Activated CD8-positive, alpha-beta memory T cell treated with anti-CD3 and anti-CD28 coated beads, Interleukin-2, amount 50 U/mL, for 48 hours (primary cell): ENCODE data around the gene CNOT1.
"Not testable (repeated sequence)": the region's sequence is repeated elsewhere in the genome, so short reads cannot be mapped to it uniquely, and the experiment has no call there.

ENCODE experiments used
- DNase-seq: peaks from one replicate; pipeline ENCODE4 v3.0.0-alpha.2; 2020

Gene CNOT1

DNA sequence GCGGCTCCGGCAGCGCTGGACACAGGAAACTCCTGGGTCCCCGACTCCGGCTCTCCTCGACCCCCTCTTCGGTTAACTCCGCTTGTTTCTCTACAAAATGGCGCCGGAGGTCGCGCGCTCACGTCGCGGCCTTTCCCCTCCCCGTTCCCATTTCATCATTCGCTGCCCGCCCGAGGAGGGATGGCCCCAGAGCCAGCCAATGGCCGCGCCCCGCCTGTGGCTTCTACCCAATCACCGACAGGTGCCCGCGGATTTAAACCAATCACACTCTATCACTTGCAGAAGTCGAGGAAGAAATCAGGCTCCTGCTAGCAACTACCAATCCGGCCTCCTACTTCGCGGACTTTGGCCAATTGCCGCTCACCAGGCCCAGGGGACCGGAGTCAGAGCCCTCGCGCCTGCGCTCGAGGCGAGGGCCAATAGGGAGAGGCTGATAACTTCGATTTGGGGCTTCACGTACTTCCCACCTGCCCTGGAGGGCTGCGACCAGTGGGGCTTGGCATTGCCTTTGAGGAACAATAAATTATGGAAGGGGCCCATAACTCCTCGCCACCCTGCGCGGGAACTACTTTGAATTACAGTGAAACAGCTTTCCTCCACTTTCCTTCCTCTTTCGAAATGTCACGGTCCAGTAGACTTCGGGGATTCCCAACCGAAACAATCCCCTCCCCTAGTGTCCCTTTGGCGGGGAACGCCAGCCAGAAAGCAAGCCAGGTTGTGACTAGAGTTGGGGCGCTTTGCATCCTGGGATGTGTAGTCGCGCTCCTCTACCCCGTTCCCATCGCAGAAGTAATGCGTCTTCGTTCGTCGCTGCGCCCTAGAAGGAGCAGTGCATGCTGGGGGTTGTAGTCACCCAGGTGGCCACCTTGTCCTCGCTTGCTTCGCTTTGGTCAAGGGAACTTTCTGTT lies at the start of gene CNOT1:
TSS of gene CNOT1 (minus strand) at position 94 of the 908 bp plus-strand sequence. CDS start 30,489 bp downstream, outside the sequence.
- DNase-seq = peak; percentile 98

DNA sequence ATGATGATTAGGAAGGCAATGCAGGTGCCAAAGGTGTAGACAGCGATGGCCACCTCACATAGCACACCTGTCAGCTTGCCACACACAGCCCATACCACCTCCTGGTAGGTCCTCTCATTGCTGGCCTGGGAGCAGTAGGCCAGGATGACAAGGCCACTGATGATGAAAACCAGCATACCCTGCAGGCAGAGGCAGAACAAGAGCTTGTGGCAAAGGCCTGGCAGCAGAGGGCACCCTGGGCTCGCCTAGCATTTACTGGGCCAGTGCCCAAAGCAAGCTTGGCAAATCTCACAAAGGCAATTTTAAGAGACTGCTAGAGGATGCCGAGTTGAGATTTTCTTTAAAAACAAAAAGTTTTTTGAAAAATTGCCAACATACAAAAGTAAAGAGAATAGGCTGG lies 49.1 kb upstream of the CNOT1 start:
- no peak for DNase-seq

DNA sequence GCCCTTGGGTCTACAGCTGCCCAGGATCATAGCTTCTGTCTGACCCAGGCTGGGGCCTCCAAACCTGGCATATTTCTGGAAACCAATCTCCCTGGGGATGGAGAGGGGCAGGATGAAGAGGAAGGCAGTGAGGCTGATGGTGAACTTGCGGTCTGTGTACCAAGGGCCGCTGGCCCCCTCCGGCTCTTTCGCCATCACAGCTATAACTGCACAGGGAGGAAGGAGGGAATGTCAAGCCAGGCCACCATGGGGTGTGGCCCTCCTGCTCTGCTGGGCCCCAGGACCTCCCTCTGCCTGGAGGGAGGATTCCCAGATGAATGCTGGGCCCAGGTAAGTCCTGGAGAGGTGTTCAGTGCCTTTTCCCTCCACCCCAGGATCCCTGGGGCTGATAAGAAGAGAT lies 48.6 kb upstream of the CNOT1 start:
- no peak for DNase-seq

DNA sequence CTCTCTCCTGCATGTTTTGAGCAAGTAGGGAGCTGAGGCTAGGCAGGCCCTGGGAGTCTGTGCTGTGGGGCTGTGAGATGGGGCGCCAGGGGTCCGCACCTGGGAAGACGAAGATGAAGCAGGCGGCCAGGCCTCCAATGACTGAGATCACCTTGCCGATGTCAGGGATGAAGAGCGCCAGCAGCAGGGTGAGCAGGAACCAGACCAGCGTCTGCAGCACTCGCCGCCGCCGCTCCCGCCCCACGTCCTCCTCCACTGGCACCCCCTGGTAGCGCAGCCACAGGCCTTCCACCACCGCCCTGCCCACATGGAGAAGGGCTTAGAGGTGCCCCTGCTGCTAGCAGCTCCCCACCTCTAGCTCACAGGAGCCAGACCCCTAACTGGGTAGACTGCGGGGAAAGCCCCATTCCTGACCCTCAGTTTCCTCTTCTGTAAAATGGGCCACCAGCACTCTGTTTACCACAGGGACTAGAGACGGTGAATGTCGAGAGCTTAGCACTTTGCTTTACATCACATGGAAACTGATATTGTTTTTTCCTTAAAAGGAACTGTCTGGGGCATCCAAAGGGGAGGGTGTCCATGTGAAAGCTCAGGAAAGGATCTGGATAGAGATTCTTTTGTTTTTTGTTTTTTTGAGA lies 41.4 kb upstream of the CNOT1 start:
- DNase-seq = no peak

DNA sequence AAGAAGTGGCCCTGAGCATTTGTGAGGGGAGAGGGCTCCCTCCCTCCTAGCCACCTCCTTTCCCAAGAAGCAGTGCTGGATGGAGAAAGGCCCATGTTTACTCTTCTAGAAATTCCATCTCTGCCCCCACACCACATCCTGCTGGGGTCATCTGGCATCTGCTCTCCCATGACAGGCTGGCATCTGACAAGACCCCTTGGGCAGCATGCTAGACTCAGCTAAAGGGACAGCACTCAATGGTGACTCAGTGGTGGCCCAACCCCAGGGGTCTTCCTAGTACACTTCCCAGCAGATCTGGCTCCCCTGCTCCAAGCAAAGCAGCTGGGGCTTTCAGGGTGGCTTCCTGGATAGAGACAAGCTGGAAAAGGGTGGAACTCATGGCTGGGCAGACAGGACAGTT lies 40.6 kb upstream of the CNOT1 start:
- no peak for DNase-seq

DNA sequence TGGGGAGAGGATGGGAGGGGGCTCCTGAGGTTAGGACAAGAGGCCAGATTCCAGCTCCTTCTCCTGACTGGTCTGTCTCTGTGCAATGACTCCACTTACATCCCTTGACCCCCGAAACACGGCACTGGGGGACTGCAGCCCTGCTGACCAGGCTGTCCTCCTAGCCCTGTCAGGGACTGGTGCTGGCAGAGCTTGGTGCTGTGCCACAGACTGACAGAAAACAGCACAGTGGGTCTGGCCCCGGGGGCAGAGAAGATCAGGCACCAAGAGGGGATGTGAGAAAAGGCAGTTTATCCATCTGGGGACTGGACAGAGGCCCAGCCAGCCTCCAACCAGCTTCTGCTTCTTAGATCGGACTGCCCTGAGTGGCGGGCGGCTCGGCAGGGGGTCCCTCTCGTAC lies 35.6 kb upstream of the CNOT1 start:
- DNase-seq = no peak

DNA sequence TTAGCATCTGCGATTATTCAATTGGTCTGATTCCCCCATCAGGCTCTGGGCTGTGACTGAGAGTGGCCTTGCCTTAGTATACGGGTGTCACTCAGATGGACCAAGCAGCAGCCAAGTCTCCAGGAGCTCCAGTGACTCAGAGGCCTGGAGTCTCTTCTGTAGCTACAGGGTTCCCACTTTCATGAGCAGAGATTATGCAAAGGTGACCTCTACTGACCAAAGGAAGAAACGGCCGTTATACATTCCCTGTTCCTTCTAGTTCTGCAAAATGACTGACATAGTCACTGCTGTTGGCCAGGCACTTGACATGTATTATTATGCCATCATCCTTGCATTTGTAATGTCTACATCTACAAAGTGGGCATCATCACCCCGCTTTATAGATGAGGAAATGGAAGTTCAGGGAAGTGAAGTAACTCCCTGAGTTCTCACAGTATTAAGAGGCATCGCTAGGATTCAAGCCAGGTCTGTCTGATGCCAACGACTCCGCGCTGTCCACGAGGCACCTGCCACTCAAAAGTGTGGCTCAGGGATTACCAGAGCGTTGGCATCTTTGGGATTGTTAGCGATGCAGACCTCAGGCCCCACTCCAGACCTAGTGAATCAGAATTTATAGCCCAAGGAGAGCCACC lies 31.7 kb upstream of the CNOT1 start:
- DNase-seq = no peak

DNA sequence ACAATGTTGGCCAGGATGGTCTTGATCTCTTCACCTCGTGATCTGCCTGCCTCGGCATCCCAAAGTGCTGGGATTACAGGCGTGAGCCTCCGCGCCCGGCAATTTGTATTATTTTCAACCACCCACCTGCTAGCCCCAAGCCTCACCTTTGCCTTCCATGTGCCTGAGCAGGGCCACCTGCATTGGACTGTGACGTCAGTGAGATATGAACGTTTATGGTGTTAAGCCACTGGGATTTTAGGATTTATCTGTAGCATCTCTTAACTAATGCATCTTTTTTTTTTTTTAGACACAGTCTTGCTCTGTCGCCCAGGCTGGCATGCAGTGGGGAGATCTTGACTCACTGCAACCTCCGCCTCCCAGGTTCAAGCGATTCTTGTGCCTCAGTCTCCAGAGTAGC lies 30.3 kb upstream of the CNOT1 start:
- not testable (repeated sequence) for DNase-seq

DNA sequence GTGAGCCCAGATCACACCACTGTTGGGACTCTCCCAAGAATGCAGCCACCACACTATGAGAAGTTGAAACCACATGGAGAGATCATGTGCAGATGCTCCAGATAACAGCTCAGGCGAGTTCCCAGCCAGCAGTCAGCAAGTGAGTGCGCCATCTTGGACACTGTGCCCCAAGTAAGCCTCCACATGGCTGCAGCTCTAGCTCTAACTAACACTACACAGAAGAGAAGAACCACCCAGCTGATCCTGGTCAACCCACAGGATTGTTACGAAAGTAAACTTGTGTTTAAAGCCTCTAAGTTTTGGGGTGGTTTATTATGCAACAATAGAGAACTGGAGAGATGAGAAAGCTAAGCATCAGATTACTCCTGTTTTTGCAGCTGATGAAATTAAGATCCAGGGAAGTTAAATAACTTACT lies 29.2 kb upstream of the CNOT1 start:
- DNase-seq = no peak

DNA sequence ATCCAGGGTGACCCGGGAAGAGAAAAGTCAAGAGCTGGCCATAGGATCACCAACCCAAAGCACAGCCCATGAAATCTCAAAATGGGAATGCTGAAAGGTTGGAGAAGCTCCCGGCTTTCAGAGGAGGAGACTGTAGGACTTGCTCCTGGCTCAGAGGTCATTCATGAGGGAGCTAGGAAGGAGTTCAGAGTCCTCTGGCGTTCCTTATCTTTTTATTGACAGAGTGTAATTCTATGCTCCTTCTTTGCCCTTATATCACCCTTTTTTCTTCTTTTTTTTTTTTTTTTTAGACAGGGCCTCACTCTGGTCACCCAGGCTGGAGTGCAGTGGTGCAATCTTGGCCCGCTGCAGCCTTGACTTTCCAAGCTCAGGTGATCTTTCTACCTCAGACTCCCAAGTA lies 27.3 kb upstream of the CNOT1 start:
- DNase-seq = no peak

DNA sequence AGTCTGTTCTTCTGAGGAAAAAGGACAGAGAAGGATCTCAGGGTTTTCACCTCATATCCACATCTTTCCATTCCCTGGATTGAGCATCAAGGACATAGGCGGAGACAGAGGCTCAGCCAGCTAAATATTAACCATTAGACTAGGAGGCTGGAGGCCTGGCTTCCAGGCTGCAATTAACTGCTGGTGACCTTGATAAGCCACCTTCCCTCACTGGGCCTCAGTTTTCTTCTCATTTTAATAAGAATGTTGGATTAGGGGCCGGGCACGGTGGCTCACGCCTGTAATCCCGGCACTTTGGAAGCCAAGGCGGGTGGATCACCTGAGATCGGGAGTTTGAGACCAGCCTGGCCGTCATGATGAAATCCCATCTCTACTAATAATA lies 25.6 kb upstream of the CNOT1 start:
- DNase-seq = no peak

DNA sequence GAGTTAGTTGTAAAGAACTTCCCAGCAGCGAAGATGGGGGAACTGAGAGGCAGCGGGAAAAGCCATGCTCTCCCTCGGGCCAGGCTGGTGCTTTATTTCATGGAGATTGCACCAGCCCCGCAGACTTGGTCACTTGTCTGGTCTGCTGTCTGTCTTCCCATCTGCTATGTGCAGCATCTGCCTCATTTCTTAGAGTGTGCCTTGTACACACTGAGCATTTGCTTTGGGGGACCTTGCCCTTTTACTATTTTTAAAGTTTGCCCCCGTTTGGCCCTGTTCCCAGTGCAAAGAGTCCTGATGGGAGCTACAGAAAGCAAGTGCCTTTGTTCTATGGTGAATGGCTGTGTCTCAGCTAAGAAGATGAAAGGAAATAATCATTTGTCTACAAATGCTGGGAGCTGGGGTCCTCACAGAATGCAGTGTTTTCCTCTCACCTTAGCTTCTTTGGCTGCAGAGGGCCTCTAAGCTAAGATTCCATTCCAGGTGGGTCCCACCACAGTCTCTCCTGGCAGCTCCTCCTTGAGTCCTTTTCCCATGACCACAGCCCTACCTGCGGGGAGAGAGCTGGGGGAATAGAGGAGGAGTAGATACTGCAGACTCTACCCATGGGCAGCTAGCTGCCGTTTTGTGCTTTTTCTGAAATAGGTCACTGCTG lies 25.1 kb upstream of the CNOT1 start:
- DNase-seq = no peak

DNA sequence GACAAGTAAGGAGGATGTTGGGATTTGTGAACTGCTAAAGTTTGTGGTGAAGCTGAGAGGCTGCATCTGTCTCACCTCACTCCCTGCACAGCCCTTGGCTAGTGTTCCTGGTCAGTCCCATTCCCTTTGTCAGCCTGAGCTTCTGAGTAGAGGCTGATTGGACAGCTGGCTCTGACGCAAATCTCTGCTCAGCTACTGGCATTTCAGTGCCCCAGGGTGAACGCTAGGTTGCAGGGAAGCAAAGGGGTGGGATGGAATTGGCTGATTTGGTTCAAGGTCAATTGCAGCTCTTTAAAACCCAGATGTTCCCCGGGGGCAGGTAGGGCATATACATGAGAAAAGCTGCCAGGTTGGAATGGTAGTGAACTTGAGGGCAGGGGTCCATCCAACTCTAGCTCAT lies 23.1 kb upstream of the CNOT1 start:
- DNase-seq = no peak

DNA sequence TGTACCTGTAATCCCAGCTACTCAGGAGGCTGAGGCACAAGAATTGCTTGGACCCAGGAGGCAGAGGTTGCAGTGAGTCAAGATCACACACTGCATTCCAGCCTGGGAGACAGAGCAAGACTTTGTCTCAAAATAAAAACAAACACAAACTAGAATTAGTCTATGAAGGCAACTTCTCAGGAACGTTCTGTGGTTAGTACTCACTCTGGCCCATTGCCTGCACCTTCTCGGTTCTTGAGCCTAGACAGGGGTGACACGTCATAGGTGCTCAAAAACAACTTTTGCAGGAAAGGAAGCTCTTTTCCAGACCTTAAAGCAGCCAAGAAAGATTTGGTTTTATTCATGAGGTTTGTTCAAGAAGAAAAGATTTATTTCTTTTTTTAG lies 22.3 kb upstream of the CNOT1 start:
- no peak for DNase-seq

DNA sequence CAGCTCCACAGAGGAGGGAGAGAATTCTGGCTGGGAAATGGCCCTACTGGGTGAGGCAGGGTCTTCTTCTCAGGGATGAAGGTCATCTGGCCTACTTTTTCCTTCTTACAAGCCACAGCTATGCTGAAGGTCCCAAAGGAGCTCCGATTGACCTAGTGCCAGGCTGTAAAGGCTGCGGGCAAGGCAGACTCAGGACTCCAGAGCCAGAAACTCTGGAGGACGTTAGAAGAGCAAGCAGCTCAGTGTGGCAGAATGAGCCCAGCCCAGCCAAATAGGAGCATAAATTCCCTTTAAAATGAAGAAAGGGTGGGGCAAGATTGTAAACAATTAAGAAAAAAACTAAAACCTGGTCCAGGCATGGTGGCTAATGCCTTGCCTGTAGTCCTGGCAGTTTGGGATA lies 20.1 kb upstream of the CNOT1 start:
- no peak for DNase-seq

DNA sequence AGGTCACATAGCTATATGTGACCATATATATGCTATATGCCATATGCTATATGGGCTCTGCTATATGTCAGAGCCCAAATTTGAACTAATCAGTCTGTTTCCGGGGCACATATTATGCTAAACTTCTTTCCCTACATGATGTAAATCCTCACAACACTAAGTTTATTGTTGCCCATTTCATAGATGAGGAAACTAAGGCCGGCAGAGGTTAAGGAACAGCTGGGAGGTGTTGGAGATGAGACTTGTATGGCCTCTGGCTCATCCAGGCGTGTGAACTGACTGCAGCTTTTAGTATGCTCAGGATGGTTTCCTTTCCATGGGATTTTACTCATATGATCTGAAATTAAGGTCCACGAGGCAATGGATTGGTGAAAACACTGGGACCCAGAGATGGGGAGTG lies 17.5 kb upstream of the CNOT1 start:
- DNase-seq = no peak

DNA sequence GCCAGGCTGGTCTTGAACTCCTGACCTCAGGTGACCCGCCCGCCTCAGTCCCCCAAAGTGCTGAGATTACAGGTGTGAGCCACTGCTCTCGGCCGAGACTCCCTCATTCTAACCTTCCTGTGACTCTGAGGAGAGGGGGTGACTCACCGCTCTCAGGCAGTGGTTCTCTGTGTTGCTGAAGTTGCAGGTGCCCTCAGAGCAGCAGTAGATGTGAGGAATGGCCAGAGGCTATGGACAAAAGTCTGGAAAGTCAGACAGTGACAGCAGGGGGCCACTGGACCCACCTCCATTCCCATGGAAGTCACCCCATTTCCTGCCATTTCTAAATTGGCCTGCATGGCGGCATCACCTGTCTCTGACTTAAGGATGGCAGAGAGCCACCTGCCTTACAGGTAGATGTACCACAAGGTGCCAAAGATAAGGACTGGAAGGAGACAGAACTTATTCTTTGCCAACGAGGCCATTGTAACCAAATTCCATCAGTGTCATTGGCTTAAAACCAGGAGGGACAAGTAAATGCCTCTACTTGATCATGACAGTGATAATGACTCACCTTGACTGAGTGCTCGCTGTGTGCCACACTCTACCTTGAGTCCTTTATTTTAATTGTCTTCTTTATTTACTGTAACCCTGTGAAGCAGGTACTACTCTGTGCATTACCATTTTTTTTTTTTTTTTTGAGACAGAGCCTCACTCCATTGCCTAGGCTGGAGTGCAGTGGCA lies 15.3 kb upstream of the CNOT1 start:
- no peak for DNase-seq

DNA sequence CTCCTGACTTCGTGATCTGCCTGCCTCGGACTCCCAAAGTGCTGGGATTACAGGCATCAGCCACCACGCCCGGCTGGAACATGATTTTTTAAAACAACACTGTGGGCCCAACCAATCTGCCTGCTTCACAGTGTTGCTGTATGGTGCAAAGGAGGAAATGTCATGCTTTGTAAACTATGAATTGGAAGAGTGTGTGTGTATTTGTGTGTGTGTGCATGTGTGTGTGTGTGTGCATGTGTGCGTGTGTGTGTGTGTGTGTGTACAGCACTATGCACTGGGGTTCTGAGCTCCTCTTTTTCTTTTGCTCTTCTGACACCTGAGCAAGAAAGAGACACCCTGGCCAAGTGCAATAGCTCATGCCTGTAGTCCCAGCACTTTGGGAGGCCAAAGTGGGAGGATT lies 14.5 kb upstream of the CNOT1 start:
- DNase-seq = no peak

DNA sequence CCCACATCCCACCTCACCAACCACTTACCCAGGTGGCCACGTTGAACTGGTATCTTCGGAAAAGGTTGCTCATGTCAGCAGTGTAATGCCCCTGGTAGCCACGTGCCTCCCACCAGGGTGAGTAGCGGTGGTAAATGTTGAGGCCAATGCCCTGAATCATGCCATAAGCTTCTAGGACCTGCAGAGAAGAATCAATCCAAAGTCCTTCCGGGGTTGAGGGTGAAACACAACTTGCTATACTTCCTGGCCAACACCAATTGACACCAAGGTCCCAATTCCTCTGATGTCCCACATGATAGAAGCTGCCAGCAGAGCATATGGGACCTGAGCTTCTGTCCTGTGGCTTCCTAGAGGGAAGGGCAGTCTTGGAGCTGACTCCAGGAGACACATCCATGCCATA lies 11.3 kb upstream of the CNOT1 start:
- no peak for DNase-seq

DNA sequence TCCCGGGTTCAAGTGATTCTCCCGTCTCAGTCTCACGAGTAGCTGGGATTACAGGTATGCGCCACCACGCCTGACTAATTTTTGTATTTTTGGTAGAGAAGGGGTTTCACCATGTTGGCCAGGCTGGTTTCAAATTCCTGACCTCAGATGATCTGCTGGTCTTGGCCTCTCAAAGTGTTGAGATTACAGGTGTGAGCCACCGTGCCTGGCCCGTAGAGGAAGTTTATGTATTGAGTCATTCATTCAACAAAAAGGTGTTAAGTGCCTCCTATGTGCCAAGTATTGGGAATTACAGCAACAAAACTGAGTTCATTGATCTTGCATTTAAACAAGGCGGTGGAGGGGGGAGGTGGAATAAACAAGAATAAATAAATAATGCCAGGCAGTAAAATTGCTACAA lies 10.2 kb upstream of the CNOT1 start:
- no peak for DNase-seq

DNA sequence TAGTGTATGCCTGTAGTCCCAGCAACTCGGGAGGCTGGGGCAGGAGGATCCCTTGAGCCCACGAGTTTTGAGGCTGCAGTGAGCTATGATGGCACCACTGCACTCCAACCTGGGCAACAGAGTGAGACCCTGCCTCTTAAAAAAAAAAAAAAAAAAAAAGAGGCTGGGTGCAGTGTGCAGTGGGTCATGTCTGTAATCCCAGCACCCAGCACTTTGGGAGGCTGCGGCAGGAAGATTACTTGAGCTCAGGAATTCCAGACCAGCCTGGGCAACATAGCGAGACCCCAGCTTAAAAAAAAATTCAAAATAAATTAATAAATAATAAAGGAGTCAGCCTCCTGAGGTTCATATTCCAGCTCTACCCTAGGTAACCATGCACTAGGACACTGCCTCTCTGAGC lies 9.6 kb upstream of the CNOT1 start:
- DNase-seq = no peak

DNA sequence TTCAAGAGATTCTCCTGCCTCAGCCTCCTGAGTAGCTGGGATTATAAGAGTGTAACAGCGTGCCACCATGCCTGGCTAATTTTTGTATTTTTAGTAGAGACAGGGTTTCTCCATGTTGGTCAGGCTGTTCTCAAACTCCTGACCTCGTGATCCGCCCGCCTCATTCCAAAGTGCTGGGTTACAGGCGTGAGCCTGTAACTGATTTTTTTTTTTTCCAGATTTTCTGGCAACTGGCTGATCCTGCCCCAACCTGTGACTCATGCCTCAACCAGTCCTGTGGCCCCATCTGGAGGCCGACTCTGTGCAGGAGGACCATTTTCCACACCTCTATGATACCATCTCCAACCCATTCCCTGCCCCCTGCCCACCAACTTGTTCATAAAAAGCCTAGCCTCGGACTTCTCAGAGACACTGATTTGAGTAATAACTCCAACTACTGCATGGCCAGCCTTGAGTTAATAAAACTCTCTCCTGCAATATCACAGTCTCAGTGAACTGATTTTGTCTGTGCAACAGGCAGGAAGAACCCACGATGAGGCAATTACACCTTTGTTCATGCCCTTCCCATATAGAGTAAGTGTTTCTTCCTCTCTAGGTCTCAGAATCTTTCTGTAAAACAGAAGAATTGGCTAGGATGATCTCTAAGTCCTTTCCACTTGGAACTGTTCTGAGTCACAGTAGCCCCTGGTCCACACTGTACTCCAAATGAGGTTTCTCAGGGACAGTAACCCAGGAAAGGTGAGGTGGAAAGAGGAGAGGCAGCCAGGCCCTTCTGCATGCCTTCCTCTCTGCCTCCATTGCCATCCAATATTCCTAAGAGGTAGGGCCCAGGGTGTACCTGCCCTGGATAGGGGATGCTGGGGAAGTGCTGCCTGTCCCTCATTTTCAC lies 8.8 kb upstream of the CNOT1 start:
- no peak for DNase-seq
